Naive thymus-derived CD8-positive, alpha-beta T cell (primary cell): ENCODE data around the gene MOAP1. TPM values are rescaled to one million over a fixed set of nuclear protein-coding genes. Genes with fewer than 3 reads are reported as not detected.
A peak's percentile ranks its signal among the peaks of the same experiment; 100 is the strongest.
"Not testable (repeated sequence)": the region's sequence is repeated elsewhere in the genome, so short reads cannot be mapped to it uniquely, and the experiment has no call there.

ENCODE experiments used
- ATAC-seq, 2 donors: fragments of 150-1000 bp; cut with Tn5 transposase in 1 of 2; sonication (Bioruptor Pico), chemical (Tn5 transposase) in 1 of 2; 1 replicate in 1 of 2; 2 replicates in 1 of 2; pipeline ENCODE4 v1.10.0; 2021; ENCODE audit warnings: mild to moderate bottlenecking in 2 of 2, moderate library complexity in 2 of 2
- POLR2A ChIA-PET: fragments of 350-600 bp; sonication (Branson Sonifier 250); formaldehyde crosslinking; loops from one replicate; lab custom pipeline; 2021; ENCODE audit warnings: antibody characterized with exemption; lab: Charles Lee
- DNase-seq, 10 donors: peaks; one replicate each; pipeline versions ENCODE4 v3.0.0 to v3.0.0-alpha.2; 2020 to 2022
- H3K27ac Mint-ChIP-seq, 10 donors: one replicate each; pipeline ENCODE4 v1.8.0; 2020 to 2022; ENCODE audit warnings: mild to moderate bottlenecking in 10 of 10, mixed read lengths in 10 of 10, moderate library complexity in 4 of 10, inconsistent platforms in 1 of 10
- H3K27me3 Mint-ChIP-seq, 5 donors: one replicate each; pipeline ENCODE4 v1.8.0; 2021 to 2022; ENCODE audit warnings: mixed read lengths in 5 of 5
- H3K36me3 Mint-ChIP-seq, 3 donors: one replicate each; pipeline ENCODE4 v1.8.0; 2020 to 2022; ENCODE audit warnings: mixed read lengths in 3 of 3, mild to moderate bottlenecking in 2 of 3, inconsistent platforms in 1 of 3
- H3K4me1 Mint-ChIP-seq, 4 donors: one replicate each; pipeline ENCODE4 v1.8.0; 2021 to 2022; ENCODE audit warnings: mixed read lengths in 4 of 4
- H3K4me3 Mint-ChIP-seq, 10 donors: one replicate each; pipeline ENCODE4 v1.8.0; 2020 to 2022; ENCODE audit warnings: mild to moderate bottlenecking in 10 of 10, mixed read lengths in 10 of 10, moderate library complexity in 6 of 10, inconsistent platforms in 1 of 10
- H3K9me3 Mint-ChIP-seq, 9 donors: one replicate each; pipeline ENCODE4 v1.8.0; 2020 to 2022; ENCODE audit warnings: mixed read lengths in 9 of 9, mild to moderate bottlenecking in 3 of 9, inconsistent platforms in 1 of 9, moderate library complexity in 1 of 9
- polyA plus RNA-seq, 3 donors: library from polyadenylated mRNA; unstranded; fragments of 300-500 nt; fragmentation: Illumina TruSeq; gene quantifications; one replicate each; pipeline ENCODE4 v1.2.3, GENCODE V29; 2021
- total RNA-seq, 8 experiments: library from RNA in 2 of 8; stranded (reverse) in 2 of 8; gene quantifications; one replicate each; pipeline ENCODE4 v1.2.3 and lab custom pipeline; 2021 to 2026

MOAP1 gene
- total RNA-seq (10 to 100 TPM; 58.3 to 58.7 TPM), polyA plus RNA-seq (10 to 100 TPM; 56.8 to 75.0 (median 72.2) TPM), total RNA-seq (lab: John Stamatoyannopoulos, UW) (55.8 to 174 (median 137) reads per million in 6 experiments)

GRCh38 chr14:93184391-93185348, at the start of gene MOAP1, which contains the start of gene LYSET:
MOAP1 (minus strand) TSS chr14:93184897; CDS start chr14:93184242, 655 bp downstream.
LYSET (plus strand) TSS chr14:93185317; CDS start chr14:93185406, 89 bp downstream.
- H3K9me3 Mint-ChIP-seq: no peaks in the 10 kb centered on the region
- H3K4me3 Mint-ChIP-seq: peak within 1 kb of the TSS; percentile 90 to 98 (median 95)
- POLR2A ChIA-PET: interaction anchor here (0.6 to 2.6 kb wide), 21 partner anchors 9 to 1799 kb away, joined by 3 to 36 read pairs (median 4); partner anchors contain the start of genes GOLGA5, GON7, ITPK1 and TRIP11
- peaks cover 0 to 31% (median 1%) of the 10 kb centered on the region in 3 donors for H3K36me3 Mint-ChIP-seq
- ATAC-seq (peak; percentile 90 to 92), DNase-seq (peak; percentile 90 to 96 (median 91))
- H3K27me3 Mint-ChIP-seq: no peaks in the 10 kb centered on the region
- H3K4me1 Mint-ChIP-seq: peaks cover 17 to 49% (median 40%) of the 10 kb centered on the region in 4 donors
- H3K27ac Mint-ChIP-seq: peak within 1 kb of the TSS; percentile 93 to 99 (median 98)

GRCh38 chr14:93233078-93233477, 48.4 kb upstream of the MOAP1 start:
- H3K4me3 Mint-ChIP-seq, H3K27ac Mint-ChIP-seq, H3K9me3 Mint-ChIP-seq, ATAC-seq, POLR2A ChIA-PET, DNase-seq: not testable (repeated sequence)
- peaks cover 0 to 18% (median 14%) of the 10 kb centered on the region in 5 donors for H3K27me3 Mint-ChIP-seq
- peaks cover under 1 to 20% (median 14%) of the 10 kb centered on the region in 3 donors for H3K36me3 Mint-ChIP-seq
- H3K4me1 Mint-ChIP-seq: peaks cover 10 to 18% (median 15%) of the 10 kb centered on the region in 4 donors

- POLR2A ChIA-PET: no interaction called here
- Mint-ChIP-seq H3K27me3 (peaks cover 0 to 18% (median 14%) of the 10 kb centered on the region in 5 donors), H3K4me3 (peak overlapping the region in 4 of 10 donors; percentile 40 to 61 (median 58)), H3K36me3 (peaks cover 9 to 30% (median 23%) of the 10 kb centered on the region in 3 donors), H3K4me1 (peaks cover 10 to 18% (median 15%) of the 10 kb centered on the region in 4 donors), H3K9me3 (no peaks in the 10 kb centered on the region), H3K27ac (no peak overlapping the region)
- DNase-seq: no peak
- ATAC-seq: no peak
These were observed 47.5 kb upstream of the MOAP1 start for GRCh38 chr14:93232159-93232558.

GRCh38 chr14:93231129-93231979, 46.7 kb upstream of the MOAP1 start:
- no peak for DNase-seq
- POLR2A ChIA-PET: no interaction called here
- H3K27ac Mint-ChIP-seq: peak overlapping the region in 3 of 10 donors; percentile 5 to 69 (median 68)
- ATAC-seq: peak; percentile 42 to 53
- peak overlapping the region in 9 of 10 donors; percentile 26 to 77 (median 61) for H3K4me3 Mint-ChIP-seq
- peaks cover 10 to 18% (median 15%) of the 10 kb centered on the region in 4 donors for H3K4me1 Mint-ChIP-seq
- peaks cover 0 to 18% (median 14%) of the 10 kb centered on the region in 5 donors for H3K27me3 Mint-ChIP-seq
- peaks cover 13 to 36% (median 29%) of the 10 kb centered on the region in 3 donors for H3K36me3 Mint-ChIP-seq
- H3K9me3 Mint-ChIP-seq: no peaks in the 10 kb centered on the region

GRCh38 chr14:93230539-93230938, 45.8 kb upstream of the MOAP1 start:
- ATAC-seq (no peak), DNase-seq (no peak)
- POLR2A ChIA-PET: no interaction called here
- Mint-ChIP-seq H3K4me3 (peak overlapping the region in 7 of 10 donors; percentile 40 to 77 (median 61)), H3K9me3 (no peaks in the 10 kb centered on the region), H3K36me3 (peaks cover 13 to 45% (median 36%) of the 10 kb centered on the region in 3 donors), H3K4me1 (peaks cover 10 to 18% (median 15%) of the 10 kb centered on the region in 4 donors), H3K27me3 (peaks cover 0 to 18% (median 14%) of the 10 kb centered on the region in 5 donors), H3K27ac (peak overlapping the region in 1 of 10 donors; percentile 68)

- POLR2A ChIA-PET: no interaction called here
- ATAC-seq: no peak
- H3K27ac Mint-ChIP-seq: no peak overlapping the region
- H3K9me3 Mint-ChIP-seq: no peaks in the 10 kb centered on the region
- DNase-seq: no peak
- peaks cover 10 to 16% (median 14%) of the 10 kb centered on the region in 4 donors for H3K4me1 Mint-ChIP-seq
- H3K36me3 Mint-ChIP-seq: peaks cover 13 to 62% (median 46%) of the 10 kb centered on the region in 3 donors
- no peak overlapping the region for H3K4me3 Mint-ChIP-seq
- peaks cover 0 to 18% (median 14%) of the 10 kb centered on the region in 5 donors for H3K27me3 Mint-ChIP-seq
These were observed 43.9 kb upstream of the MOAP1 start for GRCh38 chr14:93228550-93228949.

GRCh38 chr14:93223565-93223964, 38.9 kb upstream of the MOAP1 start:
- Mint-ChIP-seq H3K27ac (no peak overlapping the region), H3K4me1 (no peaks in the 10 kb centered on the region), H3K27me3 (no peaks in the 10 kb centered on the region), H3K36me3 (peaks cover 17 to 85% (median 51%) of the 10 kb centered on the region in 3 donors), H3K4me3 (no peak overlapping the region), H3K9me3 (no peaks in the 10 kb centered on the region)
- ATAC-seq (no peak), DNase-seq (no peak)
- POLR2A ChIA-PET: interaction anchor here (0.7 kb wide), 1 partner anchor 38 kb away, joined by 4 read pairs; the partner anchor contains the start of genes LYSET and MOAP1

- POLR2A ChIA-PET: no interaction called here
These were observed 35.8 kb upstream of the MOAP1 start for GRCh38 chr14:93220509-93220908.

GRCh38 chr14:93219103-93219726, 34.5 kb upstream of the MOAP1 start:
- Mint-ChIP-seq H3K4me1 (no peaks in the 10 kb centered on the region), H3K36me3 (peaks cover 4 to 81% (median 31%) of the 10 kb centered on the region in 3 donors), H3K27ac (no peak overlapping the region), H3K9me3 (no peaks in the 10 kb centered on the region), H3K27me3 (no peaks in the 10 kb centered on the region), H3K4me3 (no peak overlapping the region)
- POLR2A ChIA-PET: interaction anchor here (1.0 kb wide), 1 partner anchor 35 kb away, joined by 3 read pairs; the partner anchor contains the start of gene MOAP1
- peak; percentile 89 to 94 for ATAC-seq
- DNase-seq: peak in 9 of 10 donors; percentile 14 to 78 (median 43)

More at GRCh38 chr14:93220509-93220908, 35.8 kb upstream of the MOAP1 start:
- H3K27me3 Mint-ChIP-seq: no peaks in the 10 kb centered on the region
- no peak overlapping the region for H3K27ac Mint-ChIP-seq
- H3K36me3 Mint-ChIP-seq: peaks cover 4 to 82% (median 34%) of the 10 kb centered on the region in 3 donors
- no peak for ATAC-seq
- H3K4me3 Mint-ChIP-seq: no peak overlapping the region
- no peak for DNase-seq
- no peaks in the 10 kb centered on the region for H3K9me3 Mint-ChIP-seq
- no peaks in the 10 kb centered on the region for H3K4me1 Mint-ChIP-seq

- Mint-ChIP-seq H3K9me3 (no peaks in the 10 kb centered on the region), H3K4me3 (no peak overlapping the region), H3K36me3 (peaks cover 4 to 76% (median 19%) of the 10 kb centered on the region in 3 donors), H3K27ac (peak overlapping the region in 1 of 10 donors; percentile 39), H3K4me1 (peaks cover 0 to 7% (median under 1%) of the 10 kb centered on the region in 4 donors), H3K27me3 (no peaks in the 10 kb centered on the region)
- DNase-seq: no peak
- ATAC-seq: no peak
- POLR2A ChIA-PET: no interaction called here
These were observed 29.9 kb upstream of the MOAP1 start for GRCh38 chr14:93214598-93214997.

GRCh38 chr14:93212432-93212831, 27.7 kb upstream of the MOAP1 start:
- Mint-ChIP-seq H3K9me3 (no peaks in the 10 kb centered on the region), H3K27me3 (no peaks in the 10 kb centered on the region), H3K27ac (peak overlapping the region in 1 of 10 donors; percentile 17), H3K4me3 (no peak overlapping the region), H3K36me3 (peaks cover 0 to 63% (median 18%) of the 10 kb centered on the region in 3 donors), H3K4me1 (peaks cover 6 to 26% (median 13%) of the 10 kb centered on the region in 4 donors)
- DNase-seq (no peak), ATAC-seq (no peak)
- POLR2A ChIA-PET: no interaction called here
